OCI-M2 (cell line): Measurements from ENCODE around the gene HDGF.

ENCODE experiments used
- DNase-seq: peaks from one replicate; lab custom pipeline; 2025; ENCODE audit not compliant: unreplicated experiment; lab: John Stamatoyannopoulos, UW

The HDGF gene

GRCh38 chr1:156751451-156751756 lies at the start of gene HDGF:
TSS of gene HDGF (minus strand) at chr1:156751675. CDS start at chr1:156751429, 246 bp downstream.
- DNase-seq = no peak

- DNase-seq = no peak
These were observed 45.9 kb upstream of the HDGF start for GRCh38 chr1:156797212-156797871.

- DNase-seq = no peak
These were observed 45.0 kb upstream of the HDGF start for GRCh38 chr1:156796340-156797097.

GRCh38 chr1:156795787-156796186 lies 44.3 kb upstream of the HDGF start:
- no peak for DNase-seq

GRCh38 chr1:156795374-156795733 lies 43.9 kb upstream of the HDGF start:
- DNase-seq = no peak

- no peak for DNase-seq
These were observed 43.3 kb upstream of the HDGF start for GRCh38 chr1:156794506-156795373.

GRCh38 chr1:156789621-156790318 lies 38.3 kb upstream of the HDGF start:
- DNase-seq = no peak

- DNase-seq = no peak
These were observed 36.7 kb upstream of the HDGF start for GRCh38 chr1:156788136-156788535.

GRCh38 chr1:156786640-156787039 lies 35.2 kb upstream of the HDGF start:
- DNase-seq = no peak

- no peak for DNase-seq
These were observed 34.0 kb upstream of the HDGF start for GRCh38 chr1:156785458-156785857.

GRCh38 chr1:156781585-156782186 lies 30.2 kb upstream of the HDGF start:
- DNase-seq = no peak

GRCh38 chr1:156777573-156777972 lies 26.1 kb upstream of the HDGF start:
- DNase-seq = no peak

GRCh38 chr1:156776942-156777341 lies 25.5 kb upstream of the HDGF start:
- DNase-seq = no peak

- DNase-seq = no peak
These were observed 24.3 kb upstream of the HDGF start for GRCh38 chr1:156775799-156776198.

GRCh38 chr1:156773607-156774006 lies 22.1 kb upstream of the HDGF start:
- no peak for DNase-seq

- no peak for DNase-seq
These were observed 21.4 kb upstream of the HDGF start for GRCh38 chr1:156772728-156773497.

- no peak for DNase-seq
These were observed 20.7 kb upstream of the HDGF start for GRCh38 chr1:156772222-156772621.

- DNase-seq = no peak
These were observed 17.3 kb upstream of the HDGF start for GRCh38 chr1:156768610-156769295.

- DNase-seq = no peak
These were observed 16.6 kb upstream of the HDGF start for GRCh38 chr1:156767879-156768604.
